HUES6 (cell line): Measurements from ENCODE around the gene SLC13A1.
"Not testable (repeated sequence)": the region's sequence is repeated elsewhere in the genome, so short reads cannot be mapped to it uniquely, and the experiment has no call there.

ENCODE experiments used
- H3K27ac ChIP-seq: 2 replicates; pipeline ENCODE4 v1.7.0; 2013; ENCODE audit warnings: low read depth, mild to moderate bottlenecking, low read length, inconsistent platforms
- H3K27me3 ChIP-seq: 2 replicates; pipeline ENCODE4 v1.6.1; 2013; ENCODE audit warnings: low read length; ENCODE audit not compliant: control insufficient read depth, insufficient read depth
- H3K36me3 ChIP-seq: 2 replicates; pipeline ENCODE4 v1.6.1; 2013; ENCODE audit warnings: low read length; ENCODE audit not compliant: control insufficient read depth, insufficient read depth
- H3K4me1 ChIP-seq: 2 replicates; pipeline ENCODE4 v1.6.1; 2013; ENCODE audit warnings: low read length; ENCODE audit not compliant: control insufficient read depth, insufficient read depth
- H3K4me3 ChIP-seq: 2 replicates; pipeline ENCODE4 v1.5.1; 2013; ENCODE audit warnings: low read depth, low read length
- H3K9ac ChIP-seq: one replicate; pipeline ENCODE4 v1.6.1; 2013; ENCODE audit warnings: mild to moderate bottlenecking, low read length
- H3K9me3 ChIP-seq: 2 replicates; pipeline ENCODE4 v1.6.1; 2013; ENCODE audit warnings: low read depth, low read length; ENCODE audit not compliant: control insufficient read depth, insufficient read depth

SLC13A1 gene, protein sequence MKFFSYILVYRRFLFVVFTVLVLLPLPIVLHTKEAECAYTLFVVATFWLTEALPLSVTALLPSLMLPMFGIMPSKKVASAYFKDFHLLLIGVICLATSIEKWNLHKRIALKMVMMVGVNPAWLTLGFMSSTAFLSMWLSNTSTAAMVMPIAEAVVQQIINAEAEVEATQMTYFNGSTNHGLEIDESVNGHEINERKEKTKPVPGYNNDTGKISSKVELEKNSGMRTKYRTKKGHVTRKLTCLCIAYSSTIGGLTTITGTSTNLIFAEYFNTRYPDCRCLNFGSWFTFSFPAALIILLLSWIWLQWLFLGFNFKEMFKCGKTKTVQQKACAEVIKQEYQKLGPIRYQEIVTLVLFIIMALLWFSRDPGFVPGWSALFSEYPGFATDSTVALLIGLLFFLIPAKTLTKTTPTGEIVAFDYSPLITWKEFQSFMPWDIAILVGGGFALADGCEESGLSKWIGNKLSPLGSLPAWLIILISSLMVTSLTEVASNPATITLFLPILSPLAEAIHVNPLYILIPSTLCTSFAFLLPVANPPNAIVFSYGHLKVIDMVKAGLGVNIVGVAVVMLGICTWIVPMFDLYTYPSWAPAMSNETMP

DNA sequence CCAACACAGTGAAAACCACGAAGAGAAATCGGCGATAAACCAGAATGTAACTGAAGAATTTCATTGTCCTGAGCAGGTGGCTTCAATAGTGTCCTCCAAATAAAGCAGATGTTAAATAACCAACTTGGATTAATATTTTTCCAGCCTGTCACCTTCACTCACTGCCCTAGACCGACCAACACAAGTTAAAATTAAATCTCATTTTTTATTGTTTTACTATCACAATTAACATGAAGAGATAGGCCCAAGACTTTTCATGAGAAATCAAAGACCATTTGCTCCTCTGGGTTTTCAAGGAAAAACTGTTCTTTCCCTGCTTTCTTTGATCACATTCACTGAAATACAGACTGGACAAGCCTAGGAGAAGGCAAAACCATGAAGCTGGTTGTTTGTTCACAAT lies at the start of gene SLC13A1:
Gene SLC13A1, minus strand, starts transcription at position 87 of the 400 bp plus-strand sequence. Its CDS starts 23 bp downstream, at position 64.
- no peak within 1 kb of the TSS for H3K9ac ChIP-seq
- no peak within 1 kb of the TSS for H3K27ac ChIP-seq
- no peaks in the 10 kb centered on the region for H3K27me3 ChIP-seq
- H3K4me3 ChIP-seq = no peak within 1 kb of the TSS
- H3K4me1 ChIP-seq = no peaks in the 10 kb centered on the region
- H3K36me3 ChIP-seq = no peaks in the 10 kb centered on the region
- H3K9me3 ChIP-seq = no peaks in the 10 kb centered on the region

DNA sequence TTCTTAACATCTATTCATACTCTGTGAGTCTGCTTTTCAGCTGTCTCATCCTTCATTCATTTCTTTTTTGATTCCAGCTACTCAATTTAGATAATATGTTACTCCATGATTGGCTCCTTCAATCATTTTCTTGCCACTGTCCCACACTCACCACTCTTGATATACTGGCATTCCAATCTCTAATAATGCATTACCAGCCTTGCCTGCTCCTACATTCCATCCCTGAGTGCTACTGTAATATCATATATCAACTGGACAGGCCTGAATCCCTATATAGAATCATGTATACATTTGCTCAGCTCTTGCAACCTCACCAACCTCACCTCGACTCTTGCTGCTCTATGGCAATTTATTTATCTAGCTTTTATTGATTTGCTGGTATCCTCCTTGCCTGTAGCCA lies 45.0 kb upstream of the SLC13A1 start:
- no peak overlapping the region for H3K9ac ChIP-seq
- no peaks in the 10 kb centered on the region for H3K9me3 ChIP-seq
- no peaks in the 10 kb centered on the region for H3K36me3 ChIP-seq
- H3K27me3 ChIP-seq = no peaks in the 10 kb centered on the region
- no peak overlapping the region for H3K27ac ChIP-seq
- H3K4me3 ChIP-seq = no peak overlapping the region
- H3K4me1 ChIP-seq = no peaks in the 10 kb centered on the region

DNA sequence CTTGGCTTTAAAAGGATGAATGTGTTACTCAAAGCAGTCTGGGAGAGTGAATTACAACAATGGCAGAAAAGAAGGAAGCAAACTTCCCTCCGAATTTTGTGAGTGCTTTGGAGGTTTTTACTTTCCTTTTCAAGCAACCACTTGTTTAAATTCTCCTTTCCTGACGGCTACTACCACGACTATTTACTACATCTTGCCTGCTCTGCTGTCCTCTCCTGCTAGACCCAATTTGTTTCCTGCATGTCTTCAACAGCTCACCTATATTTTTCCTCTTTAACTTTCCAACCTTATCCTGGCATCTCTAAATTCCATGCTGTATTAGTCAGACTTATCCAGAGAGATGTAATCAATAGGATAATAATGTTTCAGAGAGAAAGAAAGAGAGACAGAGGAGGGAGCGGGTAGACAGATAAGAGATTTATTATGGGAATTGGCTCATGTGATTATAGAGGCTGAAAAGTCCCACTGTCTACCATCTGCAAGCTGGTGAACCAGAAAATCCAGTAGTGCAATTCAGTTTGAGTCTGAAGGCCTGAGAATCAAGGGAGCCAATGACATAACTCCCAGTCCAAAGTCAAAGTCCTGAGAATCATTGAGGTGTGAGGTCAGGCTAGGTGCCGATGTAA lies 42.8 kb upstream of the SLC13A1 start:
- H3K36me3 ChIP-seq = no peaks in the 10 kb centered on the region
- no peaks in the 10 kb centered on the region for H3K4me1 ChIP-seq
- no peak overlapping the region for H3K27ac ChIP-seq
- H3K27me3 ChIP-seq = no peaks in the 10 kb centered on the region
- H3K4me3 ChIP-seq = no peak overlapping the region
- H3K9me3 ChIP-seq = no peaks in the 10 kb centered on the region
- H3K9ac ChIP-seq = no peak overlapping the region

DNA sequence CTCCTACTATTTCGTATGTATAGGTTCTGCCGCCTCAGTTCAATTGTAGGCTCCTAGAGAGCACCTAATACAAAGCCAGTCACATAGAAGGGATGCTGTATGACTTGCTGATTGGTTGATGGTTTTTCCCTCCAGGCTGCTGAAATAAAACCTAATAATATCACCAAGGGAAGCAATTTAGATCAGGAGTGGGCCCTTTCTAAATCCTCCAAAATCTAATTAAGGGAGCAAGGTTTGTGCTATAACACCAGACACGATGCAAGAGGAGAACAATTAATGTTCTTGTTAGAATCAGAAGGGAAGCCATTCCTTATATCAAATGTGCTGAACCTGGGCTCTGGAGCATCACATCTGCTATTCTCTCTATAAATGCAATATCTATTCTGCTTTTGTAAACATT lies 42.0 kb upstream of the SLC13A1 start:
- Histone ChIP-seq H3K9me3 (no peaks in the 10 kb centered on the region), H3K9ac (no peak overlapping the region), H3K27me3 (no peaks in the 10 kb centered on the region), H3K4me1 (no peaks in the 10 kb centered on the region), H3K4me3 (no peak overlapping the region), H3K27ac (no peak overlapping the region), H3K36me3 (no peaks in the 10 kb centered on the region)

DNA sequence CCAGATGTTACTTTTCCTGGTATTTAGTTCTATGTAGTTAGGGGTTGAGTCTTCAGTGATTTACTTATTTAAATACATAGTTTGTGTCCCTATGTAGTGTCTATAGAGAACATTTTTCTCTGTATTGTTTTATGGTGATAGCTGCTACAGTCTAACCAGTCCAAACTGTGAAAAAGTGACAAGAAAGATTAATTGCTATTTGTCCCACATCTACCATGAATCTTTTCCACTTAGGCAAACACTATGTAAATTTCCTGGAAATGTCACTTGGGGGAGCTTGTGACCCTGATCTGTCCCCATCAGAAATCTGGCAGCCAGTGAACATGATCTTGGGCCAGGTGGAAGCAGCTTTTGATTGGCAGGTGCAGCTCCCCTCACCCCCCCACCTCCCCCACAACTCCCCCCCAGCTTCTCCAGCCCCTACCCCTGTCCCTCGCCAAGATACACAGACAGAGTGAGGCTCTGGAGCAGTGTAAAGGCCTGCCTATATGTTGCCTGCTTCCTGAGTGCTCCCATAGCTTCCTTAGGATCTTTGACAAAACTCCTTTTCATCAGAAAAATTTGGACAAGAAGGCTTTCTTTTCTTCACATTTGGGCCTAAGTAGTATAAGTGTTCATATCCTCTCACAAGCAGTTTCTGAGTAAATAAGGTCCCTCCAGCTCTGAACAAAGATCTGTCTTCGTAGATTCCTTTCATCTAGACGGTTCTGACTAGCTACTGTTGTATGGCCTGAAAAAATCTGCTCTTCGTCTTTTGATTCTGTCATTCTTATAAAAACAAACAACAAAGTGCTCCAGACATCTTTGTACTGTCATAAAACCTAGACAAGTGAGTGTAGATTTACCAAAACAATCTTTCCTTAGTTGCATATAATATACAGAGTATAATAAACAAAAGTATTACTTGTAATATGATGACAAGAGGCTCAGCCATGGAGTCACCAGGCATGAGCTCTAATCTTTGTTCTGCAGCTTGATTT lies 31.5 kb upstream of the SLC13A1 start:
- Histone ChIP-seq H3K9me3 (0 out of 2 replicates have a peak, but pooled peaks cover 6% of the 10 kb centered on the region), H3K36me3 (no peaks in the 10 kb centered on the region), H3K27me3 (no peaks in the 10 kb centered on the region), H3K4me1 (no peaks in the 10 kb centered on the region), H3K27ac (no peak overlapping the region), H3K4me3 (no peak overlapping the region), H3K9ac (no peak overlapping the region)

DNA sequence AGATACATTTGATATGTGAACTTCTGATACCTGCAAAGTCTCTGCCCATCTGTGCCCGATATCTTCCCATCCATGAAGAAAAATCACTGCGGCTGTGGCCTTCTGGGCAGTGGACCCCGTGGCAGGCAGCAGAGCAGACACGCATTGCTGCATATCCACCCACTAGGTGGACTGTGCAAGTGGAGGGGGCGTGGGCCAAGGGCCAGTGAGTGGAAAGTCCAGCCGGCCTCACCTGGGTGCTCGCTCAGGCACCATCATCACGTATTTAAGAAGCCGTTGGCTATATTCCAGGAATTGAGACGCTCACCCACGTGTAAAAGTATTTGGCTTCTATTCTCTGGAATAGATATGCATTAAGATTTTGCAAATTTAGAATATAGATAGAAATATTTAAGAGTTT lies 30.8 kb upstream of the SLC13A1 start:
- H3K9me3 ChIP-seq = 0 out of 2 replicates have a peak, but pooled peaks cover 6% of the 10 kb centered on the region
- no peaks in the 10 kb centered on the region for H3K36me3 ChIP-seq
- no peak overlapping the region for H3K9ac ChIP-seq
- H3K27ac ChIP-seq = no peak overlapping the region
- H3K4me3 ChIP-seq = no peak overlapping the region
- H3K4me1 ChIP-seq = no peaks in the 10 kb centered on the region
- no peaks in the 10 kb centered on the region for H3K27me3 ChIP-seq

DNA sequence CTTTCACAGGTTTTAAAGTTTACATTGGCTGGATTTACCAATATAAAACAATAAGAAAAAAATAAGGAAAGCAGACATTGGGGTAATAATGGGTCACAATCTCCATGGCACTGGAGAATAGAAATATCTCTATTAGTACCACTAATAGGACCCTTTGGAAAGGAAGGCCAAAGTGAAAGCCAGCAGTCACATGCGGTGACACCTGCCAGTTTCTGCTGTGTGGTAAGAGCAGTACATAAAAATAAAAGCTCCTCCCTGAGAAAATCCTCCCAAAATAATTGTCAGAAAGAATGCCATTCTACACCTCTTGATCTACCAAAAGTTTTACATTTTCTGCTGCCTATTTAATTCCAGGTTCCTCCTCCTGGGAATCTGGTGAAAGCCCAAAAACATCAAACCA lies 30.4 kb upstream of the SLC13A1 start:
- Histone ChIP-seq H3K27ac (no peak overlapping the region), H3K27me3 (no peaks in the 10 kb centered on the region), H3K36me3 (no peaks in the 10 kb centered on the region), H3K9ac (no peak overlapping the region), H3K4me3 (no peak overlapping the region), H3K9me3 (0 out of 2 replicates have a peak, but pooled peaks cover 6% of the 10 kb centered on the region), H3K4me1 (no peaks in the 10 kb centered on the region)

DNA sequence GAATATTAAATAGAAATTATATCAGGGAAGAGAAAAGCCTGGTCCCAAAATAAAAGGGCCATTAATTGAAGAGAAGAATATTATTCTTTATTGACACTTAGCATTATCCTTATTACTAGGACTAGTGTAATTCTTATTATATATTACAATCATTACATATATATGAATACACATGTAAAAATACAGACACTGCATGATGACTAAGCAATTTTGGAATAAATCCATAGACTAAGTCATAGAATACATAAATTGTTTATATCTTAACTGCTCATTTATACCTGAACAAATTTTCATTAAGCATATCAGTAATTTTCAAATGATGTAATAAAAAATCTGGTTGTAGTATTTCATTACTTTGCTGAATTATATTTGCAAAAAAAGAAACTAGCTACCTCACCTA lies 29.7 kb upstream of the SLC13A1 start:
- Histone ChIP-seq H3K4me1 (no peaks in the 10 kb centered on the region), H3K4me3 (no peak overlapping the region), H3K9me3 (0 out of 2 replicates have a peak, but pooled peaks cover 6% of the 10 kb centered on the region), H3K27ac (no peak overlapping the region), H3K9ac (no peak overlapping the region), H3K27me3 (no peaks in the 10 kb centered on the region), H3K36me3 (no peaks in the 10 kb centered on the region)

DNA sequence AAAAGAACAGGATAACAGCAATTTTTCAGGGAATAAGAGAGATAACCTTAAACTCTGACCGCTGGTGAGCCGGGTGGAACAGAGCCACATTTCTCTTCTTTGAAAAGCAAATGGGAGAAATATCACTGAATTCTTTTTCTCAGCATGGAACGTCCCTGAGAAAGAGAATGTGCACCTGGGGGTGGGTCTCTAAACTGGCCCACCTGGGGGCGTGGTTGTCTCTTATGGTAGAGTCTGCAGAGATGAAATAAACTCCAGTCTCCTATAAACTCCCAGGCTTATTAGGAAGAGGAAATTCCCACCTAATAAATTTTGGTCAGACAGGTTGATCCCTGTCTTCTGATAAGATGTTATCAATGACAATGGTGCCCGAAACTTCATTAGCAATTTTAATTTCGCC lies 27.9 kb upstream of the SLC13A1 start:
- H3K9me3 ChIP-seq, H3K9ac ChIP-seq, H3K27ac ChIP-seq, H3K36me3 ChIP-seq, H3K4me1 ChIP-seq, H3K27me3 ChIP-seq, H3K4me3 ChIP-seq: not testable (repeated sequence)

DNA sequence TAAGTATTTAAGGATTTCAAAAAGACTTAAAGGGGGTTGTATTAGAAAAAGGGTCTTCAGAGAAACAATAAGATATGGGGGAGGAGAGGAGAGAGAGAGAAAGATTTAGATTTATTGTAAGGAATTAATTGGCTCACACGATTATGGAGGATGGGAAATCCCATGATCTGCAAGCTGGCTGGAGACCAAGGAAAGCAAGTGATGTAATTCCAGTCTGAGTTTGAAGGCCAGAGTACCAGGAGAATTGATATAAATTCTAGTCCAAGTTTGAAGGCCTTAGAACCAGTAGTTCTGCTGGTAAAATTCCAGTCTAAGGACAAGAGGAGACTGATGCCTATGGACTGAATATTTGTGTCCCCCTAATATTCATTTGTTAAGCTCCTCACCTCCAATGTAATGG lies 20.6 kb upstream of the SLC13A1 start:
- H3K9me3 ChIP-seq = peaks cover 18% of the 10 kb centered on the region
- H3K36me3 ChIP-seq = no peaks in the 10 kb centered on the region
- H3K4me1 ChIP-seq = no peaks in the 10 kb centered on the region

More for the DNA sequence above, 20.6 kb upstream of the SLC13A1 start:
- H3K27me3 ChIP-seq = no peaks in the 10 kb centered on the region
- H3K27ac ChIP-seq = no peak overlapping the region
- no peak overlapping the region for H3K4me3 ChIP-seq
- H3K9ac ChIP-seq = no peak overlapping the region
